Measurements from ENCODE around the gene NDUFS1.
"Not testable (repeated sequence)": the region's sequence is repeated elsewhere in the genome, so short reads cannot be mapped to it uniquely, and the experiment has no call there.

Gene NDUFS1

DNA sequence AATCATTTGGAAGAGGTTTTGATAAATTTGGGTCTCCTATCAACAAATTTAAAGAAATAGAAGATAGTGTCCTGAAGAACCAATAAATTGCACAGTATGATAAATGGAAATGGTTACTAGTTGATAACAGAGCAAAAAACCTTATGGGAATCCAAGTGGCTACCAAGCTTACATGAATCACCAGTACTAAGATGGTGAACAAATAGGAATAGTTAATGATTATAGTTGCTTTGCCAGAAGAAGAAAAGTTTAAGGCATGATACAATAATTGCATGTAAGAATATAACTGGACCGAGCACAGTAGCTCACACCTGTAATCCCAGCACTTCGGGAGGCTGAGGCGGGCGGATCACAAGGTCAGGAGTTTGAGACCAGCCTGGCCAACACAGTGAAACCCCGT lies 53.7 kb downstream of the NDUFS1 start:
- no peak for DNase-seq (ENCODE audit: low read depth)
- in situ Hi-C loops (cut with HindIII; ENCODE audit: low sequenced_read_pairs), result no loop called here
- TF ChIP-seq, protein P1, sequence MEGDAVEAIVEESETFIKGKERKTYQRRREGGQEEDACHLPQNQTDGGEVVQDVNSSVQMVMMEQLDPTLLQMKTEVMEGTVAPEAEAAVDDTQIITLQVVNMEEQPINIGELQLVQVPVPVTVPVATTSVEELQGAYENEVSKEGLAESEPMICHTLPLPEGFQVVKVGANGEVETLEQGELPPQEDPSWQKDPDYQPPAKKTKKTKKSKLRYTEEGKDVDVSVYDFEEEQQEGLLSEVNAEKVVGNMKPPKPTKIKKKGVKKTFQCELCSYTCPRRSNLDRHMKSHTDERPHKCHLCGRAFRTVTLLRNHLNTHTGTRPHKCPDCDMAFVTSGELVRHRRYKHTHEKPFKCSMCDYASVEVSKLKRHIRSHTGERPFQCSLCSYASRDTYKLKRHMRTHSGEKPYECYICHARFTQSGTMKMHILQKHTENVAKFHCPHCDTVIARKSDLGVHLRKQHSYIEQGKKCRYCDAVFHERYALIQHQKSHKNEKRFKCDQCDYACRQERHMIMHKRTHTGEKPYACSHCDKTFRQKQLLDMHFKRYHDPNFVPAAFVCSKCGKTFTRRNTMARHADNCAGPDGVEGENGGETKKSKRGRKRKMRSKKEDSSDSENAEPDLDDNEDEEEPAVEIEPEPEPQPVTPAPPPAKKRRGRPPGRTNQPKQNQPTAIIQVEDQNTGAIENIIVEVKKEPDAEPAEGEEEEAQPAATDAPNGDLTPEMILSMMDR (IDR thresholded peaks at IDR 0.05; ENCODE audit: low read depth, low read length, missing control alignments), result no peak
- H3K4me3 ChIP-seq (ENCODE audit: low read depth, low read length), result no peak overlapping the region

DNA sequence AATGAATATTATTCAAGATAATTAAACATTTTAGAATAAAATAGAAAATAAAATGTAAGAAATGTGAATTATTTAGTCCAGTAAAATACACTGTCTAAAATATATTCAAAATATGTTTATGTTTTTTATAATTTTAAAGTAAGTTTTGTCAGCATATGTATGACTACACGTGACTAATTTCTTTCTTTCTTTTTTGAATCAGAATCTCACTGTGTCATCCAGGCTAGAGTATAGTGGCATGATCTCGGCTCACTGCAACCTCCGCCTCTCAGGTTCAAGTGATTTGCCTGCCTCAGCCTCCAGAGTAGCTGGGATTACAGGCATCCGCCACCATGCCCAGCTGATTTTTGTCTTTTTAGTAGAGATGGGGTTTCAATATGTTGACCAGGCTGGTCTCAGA lies 54.2 kb downstream of the NDUFS1 start:
- TF ChIP-seq, protein P1 (IDR thresholded peaks at IDR 0.05; ENCODE audit: low read depth, low read length, missing control alignments), result no peak
- DNase-seq (ENCODE audit: low read depth), result no peak
- H3K4me3 ChIP-seq (ENCODE audit: low read depth, low read length), result no peak overlapping the region
- in situ Hi-C loops (cut with HindIII; ENCODE audit: low sequenced_read_pairs), result no loop called here

DNA sequence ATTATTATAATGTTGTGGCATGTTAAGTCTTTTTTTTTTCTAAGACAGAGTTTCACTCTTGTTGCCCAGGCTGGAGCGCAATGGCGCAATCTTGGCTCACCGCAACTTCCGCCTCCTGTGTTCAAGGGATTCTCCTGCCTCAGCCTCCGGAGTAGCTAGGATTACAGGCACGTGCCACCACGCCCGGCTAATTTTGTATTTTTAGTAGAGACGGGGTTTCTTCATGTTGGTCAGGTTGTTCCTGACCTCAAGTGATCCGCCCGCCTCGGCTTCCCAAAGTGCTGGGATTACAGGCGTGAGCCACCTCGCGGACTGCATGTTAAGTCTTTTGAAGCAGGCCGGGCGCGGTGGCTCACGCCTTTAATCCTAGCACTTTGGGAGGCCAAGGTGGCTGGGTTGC lies 60.4 kb downstream of the NDUFS1 start:
- DNase-seq (ENCODE audit: low read depth); in situ Hi-C loops (cut with HindIII; ENCODE audit: low sequenced_read_pairs); H3K4me3 ChIP-seq (ENCODE audit: low read depth, low read length): not testable (repeated sequence)

DNA sequence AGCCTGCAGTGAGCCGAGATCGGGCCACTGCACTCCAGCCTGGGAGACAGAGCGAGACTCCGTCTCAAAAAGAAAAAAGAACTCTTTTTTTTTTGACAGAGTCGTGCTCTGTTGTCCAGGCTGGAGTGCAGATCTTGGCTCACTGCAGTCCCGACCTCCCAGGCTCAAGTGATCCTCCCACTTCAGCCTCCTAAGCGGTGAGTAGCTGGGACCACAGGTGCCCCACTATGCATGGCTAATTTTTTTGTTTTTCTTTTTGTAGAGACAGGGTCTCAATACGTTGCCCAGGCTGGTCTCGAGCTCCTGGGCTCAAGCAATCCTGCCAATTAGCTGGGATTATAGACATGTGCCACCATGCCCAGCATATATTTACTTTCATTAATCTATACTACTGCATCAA lies 60.8 kb downstream of the NDUFS1 start:
- H3K4me3 ChIP-seq (ENCODE audit: low read depth, low read length), result no peak overlapping the region
- DNase-seq (ENCODE audit: low read depth), result no peak
- in situ Hi-C loops (cut with HindIII; ENCODE audit: low sequenced_read_pairs), result no loop called here
- TF ChIP-seq, protein P1 (IDR thresholded peaks at IDR 0.05; ENCODE audit: low read depth, low read length, missing control alignments), result no peak

DNA sequence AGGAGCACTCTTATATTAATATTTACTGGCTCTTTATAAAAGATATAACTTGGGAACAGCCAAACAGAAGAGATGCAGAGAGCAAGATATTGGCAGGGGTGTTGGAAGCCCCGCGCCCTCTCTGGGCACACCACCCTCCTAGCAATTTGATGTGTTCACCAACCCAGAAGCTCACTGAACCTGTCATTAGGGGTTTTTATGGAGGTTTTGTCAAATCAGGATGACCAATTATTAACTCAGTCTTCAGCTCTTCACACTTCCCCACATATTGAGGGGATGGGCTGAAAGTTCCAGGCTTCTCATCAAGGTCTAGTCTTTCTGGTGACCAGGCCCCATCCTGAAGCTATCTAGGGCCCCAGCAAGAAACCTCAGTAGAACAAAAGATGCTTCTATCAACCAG lies 62.4 kb downstream of the NDUFS1 start:
- H3K4me3 ChIP-seq (ENCODE audit: low read depth, low read length), result no peak overlapping the region
- TF ChIP-seq, protein P1 (IDR thresholded peaks at IDR 0.05; ENCODE audit: low read depth, low read length, missing control alignments), result no peak
- no peak for DNase-seq (ENCODE audit: low read depth)
- in situ Hi-C loops (cut with HindIII; ENCODE audit: low sequenced_read_pairs), result no loop called here

DNA sequence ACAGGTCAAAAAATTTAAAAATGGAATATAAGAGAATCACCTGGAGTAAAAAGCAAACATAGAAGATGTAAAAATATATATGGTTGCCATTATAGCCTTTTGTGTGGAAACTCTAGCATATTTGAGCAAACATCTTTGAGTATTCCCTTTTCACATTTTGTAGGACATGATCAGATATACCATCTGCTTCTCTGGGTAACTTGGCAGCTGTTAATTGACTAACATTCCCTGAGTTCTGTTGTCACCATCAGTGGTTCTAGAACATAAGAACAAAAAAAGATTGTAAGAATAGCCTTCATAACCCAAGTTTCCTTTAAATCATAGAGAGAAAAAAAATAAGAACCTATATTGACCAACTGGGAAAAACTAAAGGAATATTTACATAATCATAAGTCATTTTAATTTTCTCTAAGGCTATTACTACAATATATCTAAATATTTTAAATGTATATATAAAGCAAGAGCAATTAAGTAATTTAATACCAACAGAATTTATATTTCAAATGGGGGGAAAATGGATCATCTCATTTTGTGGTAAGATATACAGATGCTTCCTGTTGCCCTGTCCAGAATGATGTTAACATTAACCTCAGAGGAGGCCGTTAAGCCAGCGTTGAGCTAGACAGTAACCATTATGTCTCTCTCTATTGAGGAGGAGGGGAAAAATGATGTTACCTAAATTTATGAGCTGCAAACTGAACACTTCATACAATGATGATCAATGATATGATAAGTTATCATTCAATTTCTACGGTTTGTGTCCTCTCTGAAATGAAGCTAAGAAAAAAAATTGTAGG lies 63.5 kb downstream of the NDUFS1 start:
- H3K4me3 ChIP-seq (ENCODE audit: low read depth, low read length), result no peak overlapping the region
- TF ChIP-seq, protein P1 (IDR thresholded peaks at IDR 0.05; ENCODE audit: low read depth, low read length, missing control alignments), result no peak
- in situ Hi-C loops (cut with HindIII; ENCODE audit: low sequenced_read_pairs), result no loop called here
- DNase-seq (ENCODE audit: low read depth), result no peak

DNA sequence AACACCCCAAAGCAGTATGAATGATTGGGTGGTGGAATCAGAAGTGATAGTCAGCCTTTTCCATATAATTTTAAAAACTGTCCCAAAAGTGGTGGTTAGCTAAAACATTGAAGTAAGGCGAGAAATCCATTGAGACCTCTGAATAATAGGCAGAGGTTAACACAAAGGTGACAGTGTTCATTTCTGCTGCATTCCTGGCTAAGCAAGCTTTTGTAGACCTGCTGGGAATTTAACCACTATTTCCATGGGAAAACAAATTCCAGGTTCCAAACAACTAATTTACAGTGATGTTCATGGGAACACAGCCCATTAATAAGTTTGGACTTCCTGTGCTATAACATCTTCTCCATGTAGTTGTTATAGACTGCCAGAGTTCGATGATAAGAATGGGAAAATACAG lies 66.9 kb downstream of the NDUFS1 start:
- TF ChIP-seq, protein P1 (IDR thresholded peaks at IDR 0.05; ENCODE audit: low read depth, low read length, missing control alignments), result no peak
- peak; percentile 63 for DNase-seq (ENCODE audit: low read depth)
- in situ Hi-C loops (cut with HindIII; ENCODE audit: low sequenced_read_pairs), result no loop called here
- no peak overlapping the region for H3K4me3 ChIP-seq (ENCODE audit: low read depth, low read length)

Measured in astrocyte of the cerebellum (primary cell).